ENCODE results near the gene LYRM2.

Gene LYRM2

GRCh38 chr6:89589297-89590025, 49.1 kb downstream of the LYRM2 start:
- ChIA-PET POLR2A (interaction anchor here (0.7 kb wide), 1 partner anchor 21 kb away, joined by 6 read pairs; no protein-coding TSS in a partner anchor), CTCF (interaction anchor here (0.6 kb wide), 1 partner anchor 120 kb away, joined by 3 read pairs; no protein-coding TSS in a partner anchor)
- H3K36me3 ChIP-seq (ENCODE audit: control insufficient read depth in 2 of 2, insufficient read depth in 1 of 2, low read length in 2 of 2): no peaks in the 10 kb centered on the region
- no peak overlapping the region for H3K27ac ChIP-seq (ENCODE audit: extremely low read depth, low read depth, low read length)
- H3K9me3 ChIP-seq (ENCODE audit: control insufficient read depth, insufficient read depth, low read depth, low read length): no peaks in the 10 kb centered on the region
- H3K4me3 ChIP-seq (ENCODE audit: low read depth, low read length): no peak overlapping the region
- TF ChIP-seq IKZF3 (tag by site-specific recombination; IDR thresholded peaks at IDR 0.05): peak; percentile 49; the same call in 1 of the 2 replicates
- TF ChIP-seq TRIM28 (IDR thresholded peaks at IDR 0.05; ENCODE audit: borderline replicate concordance, low read length): 0 out of 2 replicates have a peak, but pooled peaks have one; percentile 26
- TF ChIP-seq ZNF274 (IDR thresholded peaks at IDR 0.05; ENCODE audit: low read length): no peak
- no peak for TF ChIP-seq ZNF274 (tag by site-specific recombination; IDR thresholded peaks at IDR 0.05; ENCODE audit: borderline replicate concordance)
- H3K4me1 ChIP-seq (ENCODE audit: control insufficient read depth, insufficient read depth, low read length): no peaks in the 10 kb centered on the region

GRCh38 chr6:89585154-89585553, 53.4 kb downstream of the LYRM2 start:
- no peak overlapping the region for H3K4me3 ChIP-seq (ENCODE audit: low read depth, low read length)
- no peaks in the 10 kb centered on the region for H3K9me3 ChIP-seq (ENCODE audit: control insufficient read depth, insufficient read depth, low read depth, low read length)
- H3K27ac ChIP-seq (ENCODE audit: extremely low read depth, low read depth, low read length): no peak overlapping the region
- TF ChIP-seq ZNF302 (tag by site-specific recombination; IDR thresholded peaks at IDR 0.05; ENCODE audit: low read depth) (no peak), KLF1 (tag by site-specific recombination; IDR thresholded peaks at IDR 0.05) (no peak), KLF7 (tag by site-specific recombination; IDR thresholded peaks at IDR 0.05; ENCODE audit: borderline replicate concordance) (no peak), ZNF114 (tag by site-specific recombination; IDR thresholded peaks at IDR 0.05) (no peak), ZNF140 (tag by site-specific recombination; IDR thresholded peaks at IDR 0.05) (no peak), SALL2 (tag by site-specific recombination; IDR thresholded peaks at IDR 0.05; ENCODE audit: borderline replicate concordance) (no peak), ZNF621 (tag by site-specific recombination; IDR thresholded peaks at IDR 0.05) (no peak), PRDM1 (tag by site-specific recombination; IDR thresholded peaks at IDR 0.05) (no peak), KLF9 (tag by site-specific recombination; IDR thresholded peaks at IDR 0.05; ENCODE audit: low read depth) (no peak), YY1 (tag by site-specific recombination; IDR thresholded peaks at IDR 0.05) (no peak), ZNF558 (tag by site-specific recombination; IDR thresholded peaks at IDR 0.05) (no peak), ZNF707 (tag by site-specific recombination; IDR thresholded peaks at IDR 0.05) (no peak), ZNF548 (tag by site-specific recombination; IDR thresholded peaks at IDR 0.05) (no peak), ZBTB6 (tag by site-specific recombination; IDR thresholded peaks at IDR 0.05) (no peak)
- POLR2A ChIA-PET: no interaction called here
- CTCF ChIA-PET: interaction anchor here (0.7 to 2.2 kb wide), 4 partner anchors 12 to 213 kb away, joined by 3 to 6 read pairs (median 3); no protein-coding TSS in a partner anchor
- H3K36me3 ChIP-seq (ENCODE audit: control insufficient read depth in 2 of 2, insufficient read depth in 1 of 2, low read length in 2 of 2): no peaks in the 10 kb centered on the region
- H3K4me1 ChIP-seq (ENCODE audit: control insufficient read depth, insufficient read depth, low read length): no peaks in the 10 kb centered on the region

- TF ChIP-seq SCRT1 (tag by site-specific recombination; IDR thresholded peaks at IDR 0.05; ENCODE audit: borderline replicate concordance) (peak; percentile 48; the same call in 1 of the 2 replicates), SCRT2 (tag by site-specific recombination; IDR thresholded peaks at IDR 0.05) (peak; percentile 79), ZSCAN23 (tag by site-specific recombination; IDR thresholded peaks at IDR 0.05) (no peak)
- H3K4me1 ChIP-seq (ENCODE audit: control insufficient read depth, insufficient read depth, low read length): no peaks in the 10 kb centered on the region
- no peak overlapping the region for H3K27ac ChIP-seq (ENCODE audit: extremely low read depth, low read depth, low read length)
- H3K4me3 ChIP-seq (ENCODE audit: low read depth, low read length): no peak overlapping the region
- no peaks in the 10 kb centered on the region for H3K36me3 ChIP-seq (ENCODE audit: control insufficient read depth in 2 of 2, insufficient read depth in 1 of 2, low read length in 2 of 2)
- no peaks in the 10 kb centered on the region for H3K9me3 ChIP-seq (ENCODE audit: control insufficient read depth, insufficient read depth, low read depth, low read length)
- ChIA-PET POLR2A (no interaction called here), CTCF (interaction anchor here (0.7 to 2.2 kb wide), 3 partner anchors 12 to 212 kb away, joined by 3 to 6 read pairs (median 3); no protein-coding TSS in a partner anchor)
These were observed 54.0 kb downstream of the LYRM2 start for GRCh38 chr6:89584539-89584938.

Measured in HEK293 (cell line).